ENCODE data around the gene OR51I2.

Gene OR51I2

GRCh38 chr11:5504403-5504921 lies 55.3 kb downstream of the OR51I2 start:
- no peak for DNase-seq (ENCODE audit: low read depth)
- no peak overlapping the region for H3K4me3 ChIP-seq (ENCODE audit: low read depth, low read length)

GRCh38 chr11:5505363-5506048 lies 56.4 kb downstream of the OR51I2 start:
- DNase-seq (ENCODE audit: low read depth): no peak

More at GRCh38 chr11:5505363-5506048, 56.4 kb downstream of the OR51I2 start:
- no peak overlapping the region for H3K4me3 ChIP-seq (ENCODE audit: low read depth, low read length)
